ENCODE measurements around the gene PBX2. TPM values are rescaled to one million over a fixed set of nuclear protein-coding genes. Genes with fewer than 3 reads are reported as not detected.
A peak's percentile ranks its signal among the peaks of the same experiment; 100 is the strongest.

PBX2 gene
- total and polyA plus RNA-seq, 10 of the 15 experiments (the other 5 are each of a cell fraction or from before 2014, with no cell fraction given) = 0.84 to 66.5 (median 20.6) TPM

GRCh38 chr6:32177788-32178546 lies 12.0 kb downstream of the PBX2 start, which contains the start of gene RNF5 (continued):
- TF ChIP-seq SMAD5 (IDR thresholded peaks at IDR 0.05; ENCODE audit: low read depth) (no peak), HDGF (IDR thresholded peaks at IDR 0.05) (peak; percentile 70; the same call in 1 of the 2 replicates), EED (IDR thresholded peaks at IDR 0.05; ENCODE audit: low read depth) (0 out of 2 replicates have a peak, but pooled peaks have one; percentile 9), NR2C1 (IDR thresholded peaks at IDR 0.05) (no peak), ZNF622 (IDR thresholded peaks at IDR 0.05) (no peak), NR2C2 (IDR thresholded peaks at IDR 0.05; ENCODE audit: borderline replicate concordance, control insufficient read depth, insufficient read length, low read depth) (no peak), POLR2A (IDR thresholded peaks at IDR 0.05; ENCODE audit: low read depth, low read length) (no peak; the same call in none of the 2 replicates), RAD51 (IDR thresholded peaks at IDR 0.05) (no peak), TCF7 (IDR thresholded peaks at IDR 0.05; ENCODE audit: borderline replicate concordance) (peak; percentile 68; the same call in 1 of the 2 replicates), SMAD1 (IDR thresholded peaks at IDR 0.05; ENCODE audit: low read depth, partially characterized antibody) (no peak), TCF12 (IDR thresholded peaks at IDR 0.05; ENCODE audit: low read depth, low read length) (no peak), MAX (IDR thresholded peaks at IDR 0.05; ENCODE audit: low read depth, low read length) (peak; percentile 35; the same call in 1 of the 2 replicates), MYB (IDR thresholded peaks at IDR 0.05; ENCODE audit: borderline replicate concordance, low read depth, low read length) (no peak), CBX5 (IDR thresholded peaks at IDR 0.05; ENCODE audit: low read depth) (no peak), IKZF2 (IDR thresholded peaks at IDR 0.05) (no peak), ZNF687 (IDR thresholded peaks at IDR 0.05) (no peak), POU2F2 (IDR thresholded peaks at IDR 0.05; ENCODE audit: borderline replicate concordance, low read depth, low read length) (peak; percentile 3; the same call in 1 of the 3 replicates), SIN3A (IDR thresholded peaks at IDR 0.05; ENCODE audit: low read depth, low read length) (peak; percentile 79; the same call in 1 of the 2 replicates), BRCA1 (IDR thresholded peaks at IDR 0.05; ENCODE audit: low read depth, low read length) (no peak)
- TF ChIP-seq, protein P1, sequence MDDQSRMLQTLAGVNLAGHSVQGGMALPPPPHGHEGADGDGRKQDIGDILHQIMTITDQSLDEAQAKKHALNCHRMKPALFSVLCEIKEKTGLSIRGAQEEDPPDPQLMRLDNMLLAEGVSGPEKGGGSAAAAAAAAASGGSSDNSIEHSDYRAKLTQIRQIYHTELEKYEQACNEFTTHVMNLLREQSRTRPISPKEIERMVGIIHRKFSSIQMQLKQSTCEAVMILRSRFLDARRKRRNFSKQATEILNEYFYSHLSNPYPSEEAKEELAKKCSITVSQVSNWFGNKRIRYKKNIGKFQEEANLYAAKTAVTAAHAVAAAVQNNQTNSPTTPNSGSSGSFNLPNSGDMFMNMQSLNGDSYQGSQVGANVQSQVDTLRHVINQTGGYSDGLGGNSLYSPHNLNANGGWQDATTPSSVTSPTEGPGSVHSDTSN (IDR thresholded peaks at IDR 0.05; ENCODE audit: insufficient replicate concordance, low read depth, low read length) = peak; percentile 97
- TF ChIP-seq, protein P2, sequence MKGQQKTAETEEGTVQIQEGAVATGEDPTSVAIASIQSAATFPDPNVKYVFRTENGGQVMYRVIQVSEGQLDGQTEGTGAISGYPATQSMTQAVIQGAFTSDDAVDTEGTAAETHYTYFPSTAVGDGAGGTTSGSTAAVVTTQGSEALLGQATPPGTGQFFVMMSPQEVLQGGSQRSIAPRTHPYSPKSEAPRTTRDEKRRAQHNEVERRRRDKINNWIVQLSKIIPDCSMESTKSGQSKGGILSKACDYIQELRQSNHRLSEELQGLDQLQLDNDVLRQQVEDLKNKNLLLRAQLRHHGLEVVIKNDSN (IDR thresholded peaks at IDR 0.05; ENCODE audit: borderline replicate concordance, extremely low read length, insufficient read depth, low read depth, low read length) = no peak
- TF ChIP-seq, protein P3, sequence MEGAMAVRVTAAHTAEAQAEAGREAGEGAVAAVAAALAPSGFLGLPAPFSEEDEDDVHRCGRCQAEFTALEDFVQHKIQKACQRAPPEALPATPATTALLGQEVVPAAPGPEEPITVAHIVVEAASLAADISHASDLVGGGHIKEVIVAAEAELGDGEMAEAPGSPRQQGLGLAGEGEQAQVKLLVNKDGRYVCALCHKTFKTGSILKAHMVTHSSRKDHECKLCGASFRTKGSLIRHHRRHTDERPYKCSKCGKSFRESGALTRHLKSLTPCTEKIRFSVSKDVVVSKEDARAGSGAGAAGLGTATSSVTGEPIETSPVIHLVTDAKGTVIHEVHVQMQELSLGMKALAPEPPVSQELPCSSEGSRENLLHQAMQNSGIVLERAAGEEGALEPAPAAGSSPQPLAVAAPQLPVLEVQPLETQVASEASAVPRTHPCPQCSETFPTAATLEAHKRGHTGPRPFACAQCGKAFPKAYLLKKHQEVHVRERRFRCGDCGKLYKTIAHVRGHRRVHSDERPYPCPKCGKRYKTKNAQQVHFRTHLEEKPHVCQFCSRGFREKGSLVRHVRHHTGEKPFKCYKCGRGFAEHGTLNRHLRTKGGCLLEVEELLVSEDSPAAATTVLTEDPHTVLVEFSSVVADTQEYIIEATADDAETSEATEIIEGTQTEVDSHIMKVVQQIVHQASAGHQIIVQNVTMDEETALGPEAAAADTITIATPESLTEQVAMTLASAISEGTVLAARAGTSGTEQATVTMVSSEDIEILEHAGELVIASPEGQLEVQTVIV (IDR thresholded peaks at IDR 0.05; ENCODE audit: borderline replicate concordance, partially characterized antibody) = peak; percentile 43
